Gastrocnemius medialis (tissue), 4 donors: ENCODE measurements around the gene NFAM1. TPM values are rescaled to one million over a fixed set of nuclear protein-coding genes. Genes with fewer than 3 reads are reported as not detected.

ENCODE experiments used
- ATAC-seq, 2 donors: fragments of 150-250 bp; one replicate each; pipeline ENCODE4 v1.9.1; 2016
- DNase-seq, 2 donors: peaks; one replicate each; pipeline ENCODE4 v3.0.0-alpha.2; 2019
- H3K27ac ChIP-seq, 4 donors: fragments of 200-600 bp; sonication (generic); 1 replicate in 1 of 4; 2 replicates in 3 of 4; pipeline ENCODE4 v1.5.1; 2016 to 2018; ENCODE audit warnings: mild to moderate bottlenecking in 2 of 4, moderate library complexity in 1 of 4
- H3K27me3 ChIP-seq, 3 donors: fragments of 200-600 bp; sonication (generic) in 2 of 3; 1 replicate in 1 of 3; 2 replicates in 2 of 3; pipeline versions ENCODE4 v1.5.1 to v1.6.0; 2016 to 2019; ENCODE audit warnings: mild to moderate bottlenecking in 1 of 3, moderate library complexity in 1 of 3
- H3K36me3 ChIP-seq, 2 donors: fragments of 200-600 bp; sonication (generic) in 1 of 2; one replicate each; pipeline ENCODE4 v1.5.1; 2017 to 2018
- H3K4me1 ChIP-seq, 2 donors: fragments of 200-600 bp; sonication (generic) in 1 of 2; one replicate each; pipeline ENCODE4 v1.5.1; 2016 to 2017; ENCODE audit warnings: mild to moderate bottlenecking in 2 of 2
- H3K4me3 ChIP-seq, 4 donors: fragments of 200-600 bp; sonication (generic) in 3 of 4; 1 replicate in 1 of 4; 2 replicates in 3 of 4; pipeline ENCODE4 v1.5.1; 2016 to 2019; ENCODE audit warnings: mild to moderate bottlenecking in 2 of 4
- H3K9me3 ChIP-seq, 3 donors: fragments of 200-600 bp; sonication (generic) in 2 of 3; 1 replicate in 1 of 3; 2 replicates in 2 of 3; pipeline ENCODE4 v1.5.1; 2016 to 2019
- POLR2A ChIP-seq, 2 donors: fragments of 450-650 bp; IDR thresholded peaks; one replicate each; pipeline ENCODE4 v1.6.1; 2017; ENCODE audit warnings: antibody characterized with exemption in 2 of 2, mild to moderate bottlenecking in 2 of 2, moderate library complexity in 2 of 2
- in situ Hi-C, 4 donors: fragments of 200-750 bp; cut with MboI; loops; one replicate each; pipeline versions ENCODE4 v1.15.0 to v1.8.0; 2017; ENCODE audit warnings: low sequenced_read_pairs in 4 of 4
- intact Hi-C: fragments of 100-400 bp; cut with DNase I; formaldehyde crosslinking; loops from one replicate; pipeline ENCODE4 v1.15.1; 2023; ENCODE audit warnings: low total_unique reads
- total RNA-seq, 4 donors: library from RNA; depleted of rRNA; stranded (reverse); fragments of >200 nt; gene quantifications; one replicate each; pipeline versions ENCODE4 v1.1.0 to v1.2.3, GENCODE V29; 2016
- TF ChIP-seq, protein P1 (sequence below), 5 experiments: fragments of 450-650 bp in 3 of 5; fragments of 200-600 bp in 2 of 5; sonication (generic) in 2 of 5; IDR thresholded peaks in 4 of 5; conservative IDR thresholded peaks in 1 of 5; 1 replicate in 4 of 5; 2 replicates in 1 of 5; pipeline ENCODE4 v1.5.1; 2016 to 2019; ENCODE audit warnings: antibody characterized with exemption in 5 of 5, mild to moderate bottlenecking in 3 of 5, moderate library complexity in 3 of 5

The NFAM1 gene
- total RNA-seq, 4 donors from 2014 or later = 0.20 to 0.59 (median 0.58) TPM; not detected in 1

DNA sequence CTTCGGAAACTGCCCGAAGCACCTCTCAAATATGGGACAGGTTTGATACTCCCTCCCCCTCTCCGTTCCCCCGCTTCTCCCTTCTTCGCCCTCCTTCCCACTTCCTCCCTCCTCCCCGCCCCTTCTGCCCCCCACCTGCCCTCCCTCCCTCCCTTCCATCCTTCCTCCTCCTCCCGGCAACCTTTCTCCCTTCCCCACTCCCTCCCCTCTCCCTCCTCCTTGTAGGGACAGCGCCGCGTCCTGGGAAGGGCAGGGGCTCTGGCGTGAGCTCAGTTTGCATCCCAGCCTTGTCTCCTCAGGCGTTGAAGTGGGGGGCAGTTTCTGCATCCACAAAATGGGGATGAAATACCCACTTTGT lies 6.1 kb upstream of the NFAM1 start:
- in situ Hi-C loops (loop anchor here (5.0 to 25.0 kb wide), 6 partner anchors 271 to 476 kb away; partner anchors contain the start of genes NDUFA6 (in 3 of the 4), SEPTIN3 (in 3 of the 4), SMIM45 (in 2 of the 4) and SMDT1 (in 1 of the 4)), intact Hi-C loops (no loop called here)
- H3K4me3 ChIP-seq = no peak overlapping the region
- no peaks in the 10 kb centered on the region for H3K36me3 ChIP-seq
- H3K9me3 ChIP-seq = no peaks in the 10 kb centered on the region
- ATAC-seq (no peak), DNase-seq (no peak)
- peaks cover 10 to 22% (median 15%) of the 10 kb centered on the region in 3 donors for H3K27me3 ChIP-seq
- peaks cover 6 to 7% of the 10 kb centered on the region in 2 donors for H3K4me1 ChIP-seq
- TF ChIP-seq, protein P1, sequence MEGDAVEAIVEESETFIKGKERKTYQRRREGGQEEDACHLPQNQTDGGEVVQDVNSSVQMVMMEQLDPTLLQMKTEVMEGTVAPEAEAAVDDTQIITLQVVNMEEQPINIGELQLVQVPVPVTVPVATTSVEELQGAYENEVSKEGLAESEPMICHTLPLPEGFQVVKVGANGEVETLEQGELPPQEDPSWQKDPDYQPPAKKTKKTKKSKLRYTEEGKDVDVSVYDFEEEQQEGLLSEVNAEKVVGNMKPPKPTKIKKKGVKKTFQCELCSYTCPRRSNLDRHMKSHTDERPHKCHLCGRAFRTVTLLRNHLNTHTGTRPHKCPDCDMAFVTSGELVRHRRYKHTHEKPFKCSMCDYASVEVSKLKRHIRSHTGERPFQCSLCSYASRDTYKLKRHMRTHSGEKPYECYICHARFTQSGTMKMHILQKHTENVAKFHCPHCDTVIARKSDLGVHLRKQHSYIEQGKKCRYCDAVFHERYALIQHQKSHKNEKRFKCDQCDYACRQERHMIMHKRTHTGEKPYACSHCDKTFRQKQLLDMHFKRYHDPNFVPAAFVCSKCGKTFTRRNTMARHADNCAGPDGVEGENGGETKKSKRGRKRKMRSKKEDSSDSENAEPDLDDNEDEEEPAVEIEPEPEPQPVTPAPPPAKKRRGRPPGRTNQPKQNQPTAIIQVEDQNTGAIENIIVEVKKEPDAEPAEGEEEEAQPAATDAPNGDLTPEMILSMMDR (IDR thresholded peaks at IDR 0.05 in 4 of 5, conservative IDR thresholded peaks at IDR 0.05 in 1 of 5) = no peak
- H3K27ac ChIP-seq = no peak overlapping the region

DNA sequence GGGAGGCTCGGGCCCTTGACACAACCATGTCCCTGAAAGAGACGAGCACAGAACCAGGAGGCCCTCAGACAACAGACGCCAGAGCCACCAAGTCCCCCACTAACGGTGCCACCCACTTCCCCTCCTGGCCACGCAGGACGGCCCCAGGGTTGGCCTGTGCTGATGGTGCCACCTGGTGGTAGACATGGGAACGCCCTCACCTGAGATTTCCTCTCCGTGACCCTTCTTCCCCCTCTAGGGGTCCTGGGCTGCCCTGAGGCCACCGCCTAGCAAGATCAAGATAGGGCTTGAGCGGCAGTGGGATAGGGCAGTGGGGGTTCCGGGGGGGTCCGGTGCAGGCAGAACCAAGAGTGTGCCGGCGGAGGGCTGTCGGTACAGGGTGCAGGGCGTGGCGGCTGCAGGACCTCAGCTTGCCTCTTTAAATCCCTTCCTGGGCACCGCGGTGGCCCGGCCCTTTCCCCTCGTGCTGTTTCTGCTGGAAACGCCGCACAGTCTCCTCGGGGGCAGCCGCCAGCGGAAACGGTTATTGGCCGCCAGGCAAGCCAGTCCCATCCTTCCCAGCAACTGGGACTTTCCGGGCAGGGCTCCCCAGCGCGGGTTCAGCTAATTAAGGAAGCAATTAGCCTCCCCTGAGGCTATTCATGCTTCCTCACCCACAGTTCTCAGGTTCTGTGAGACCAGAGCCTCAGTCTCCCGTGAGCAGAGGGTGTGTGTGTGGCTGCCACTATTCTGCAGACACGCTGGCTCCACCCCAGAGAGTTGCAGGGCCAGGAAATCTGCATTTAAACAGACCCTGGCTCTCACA lies 5.5 kb upstream of the NFAM1 start:
- intact Hi-C loops (loop anchor here (1.0 kb wide), 2 partner anchors 268 to 346 kb away; no protein-coding TSS in a partner anchor), in situ Hi-C loops (loop anchor here (5.0 to 25.0 kb wide), 6 partner anchors 270 to 475 kb away; partner anchors contain the start of genes NDUFA6 (in 3 of the 4), SEPTIN3 (in 3 of the 4), SMIM45 (in 2 of the 4) and SMDT1 (in 1 of the 4))
- Histone ChIP-seq H3K4me3 (peak overlapping the region; percentile 21 to 53 (median 38)), H3K27me3 (peaks cover 15 to 22% (median 16%) of the 10 kb centered on the region in 3 donors), H3K4me1 (peaks cover 6 to 7% of the 10 kb centered on the region in 2 donors), H3K9me3 (no peaks in the 10 kb centered on the region), H3K36me3 (no peaks in the 10 kb centered on the region), H3K27ac (no peak overlapping the region)
- DNase-seq (peak; percentile 40 to 54), ATAC-seq (peak; percentile 78 to 91)
- TF ChIP-seq, protein P1 (IDR thresholded peaks at IDR 0.05 in 4 of 5, conservative IDR thresholded peaks at IDR 0.05 in 1 of 5) = peak; percentile 92 to 97 (median 95)
- no peak for TF ChIP-seq POLR2A (IDR thresholded peaks at IDR 0.05)

DNA sequence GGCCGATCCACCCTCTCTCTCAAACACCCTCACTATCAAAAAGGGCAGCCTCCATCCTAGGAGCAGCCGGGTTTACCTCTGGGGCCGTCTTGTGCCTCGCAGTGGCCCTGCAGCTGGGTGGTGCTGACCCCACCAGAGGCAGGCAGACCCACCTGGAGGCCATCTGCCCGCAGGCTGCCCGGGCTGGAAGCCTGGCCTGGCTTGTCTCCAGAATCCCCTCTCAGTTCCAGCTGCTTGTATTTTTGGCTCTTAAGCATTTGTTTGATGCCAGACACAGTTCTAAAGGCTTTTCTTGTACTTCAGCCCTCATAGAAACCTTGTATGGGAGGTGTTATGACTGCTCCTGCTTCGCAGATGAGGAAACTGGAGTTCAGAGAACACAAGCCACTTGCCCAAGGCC lies 4.2 kb upstream of the NFAM1 start:
- in situ Hi-C loops (loop anchor here (5.0 to 25.0 kb wide), 6 partner anchors 269 to 474 kb away; partner anchors contain the start of genes NDUFA6 (in 3 of the 4), SEPTIN3 (in 3 of the 4), SMIM45 (in 2 of the 4) and SMDT1 (in 1 of the 4)), intact Hi-C loops (no loop called here)
- H3K27ac ChIP-seq = no peak overlapping the region
- no peak overlapping the region for H3K4me3 ChIP-seq
- H3K27me3 ChIP-seq = peaks cover 23 to 33% (median 23%) of the 10 kb centered on the region in 3 donors
- no peak for DNase-seq
- ATAC-seq = no peak
- no peaks in the 10 kb centered on the region for H3K9me3 ChIP-seq
- H3K4me1 ChIP-seq = peaks cover 6 to 7% of the 10 kb centered on the region in 2 donors
- no peaks in the 10 kb centered on the region for H3K36me3 ChIP-seq
- TF ChIP-seq, protein P1 (IDR thresholded peaks at IDR 0.05 in 4 of 5, conservative IDR thresholded peaks at IDR 0.05 in 1 of 5) = no peak
- no peak for TF ChIP-seq POLR2A (IDR thresholded peaks at IDR 0.05)

DNA sequence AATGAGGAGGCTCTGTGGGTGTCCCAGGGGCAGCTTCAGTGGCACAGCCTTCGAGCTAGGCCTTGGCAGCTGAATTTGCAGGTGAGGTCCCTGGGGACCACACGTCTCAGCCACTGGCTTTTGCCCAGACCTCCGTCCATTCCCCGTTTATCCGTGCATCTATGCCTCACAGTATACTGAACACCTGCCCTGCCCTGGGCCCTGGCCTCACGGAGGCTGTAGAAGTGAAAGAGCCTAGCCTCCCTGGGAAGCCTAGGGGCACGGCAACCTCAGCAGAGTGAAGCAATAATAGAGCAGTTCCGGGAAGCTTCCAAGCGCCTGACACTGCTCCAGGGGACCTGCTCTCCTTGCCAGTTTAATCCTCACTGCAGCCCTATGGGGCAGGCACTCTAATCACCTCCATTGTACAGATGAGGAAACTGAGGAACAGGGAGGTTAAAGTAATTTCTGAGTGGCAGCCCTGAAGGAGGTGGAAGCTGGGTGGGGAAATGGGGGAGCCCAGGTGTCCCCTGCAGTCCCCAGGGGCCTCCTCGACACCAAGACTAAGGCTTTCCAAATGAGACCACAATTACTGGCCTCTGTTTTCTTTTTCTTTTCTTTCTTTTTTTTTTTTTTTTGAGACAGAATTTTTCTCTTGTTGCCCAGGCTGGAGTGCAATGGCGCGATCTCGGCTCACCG lies 2.7 kb upstream of the NFAM1 start:
- no peak for DNase-seq
- Histone ChIP-seq H3K36me3 (no peaks in the 10 kb centered on the region), H3K27me3 (peaks cover 26 to 39% (median 28%) of the 10 kb centered on the region in 3 donors), H3K4me3 (no peak overlapping the region), H3K27ac (no peak overlapping the region), H3K4me1 (peaks cover 6 to 7% of the 10 kb centered on the region in 2 donors), H3K9me3 (no peaks in the 10 kb centered on the region)
- in situ Hi-C loops = loop anchor here (5.0 to 25.0 kb wide), 7 partner anchors 263 to 473 kb away; partner anchors contain the start of genes NDUFA6 (in 3 of the 4), SEPTIN3 (in 3 of the 4), SMIM45 (in 2 of the 4) and SMDT1 (in 1 of the 4)
- no peak for ATAC-seq
- intact Hi-C loops = no loop called here
- no peak for TF ChIP-seq POLR2A (IDR thresholded peaks at IDR 0.05)
- TF ChIP-seq, protein P1 (IDR thresholded peaks at IDR 0.05 in 4 of 5, conservative IDR thresholded peaks at IDR 0.05 in 1 of 5) = no peak
